Keratinocyte (primary cell): ENCODE data around the gene PUDP. TPM values are rescaled to one million over a fixed set of nuclear protein-coding genes. Genes with fewer than 3 reads are reported as not detected.

ENCODE experiments used
- DNase-seq: peaks from one replicate; pipeline ENCODE4 v3.0.0-alpha.2; 2011; ENCODE audit warnings: low read depth, missing footprints, low spot score
- FAIRE-seq: peaks from 2 replicates; lab custom pipeline; 2011; peaks lifted over from hg19 to GRCh38; lab: Jason Lieb, UNC
- H2AFZ ChIP-seq: 2 replicates; pipeline ENCODE4 v1.6.0; 2012; ENCODE audit warnings: low read length, control low read depth, inconsistent platforms; ENCODE audit not compliant: control insufficient read depth
- H3K27ac ChIP-seq: 2 replicates; pipeline ENCODE4 v1.5.1; 2011; ENCODE audit warnings: low read length; ENCODE audit not compliant: control insufficient read depth, insufficient read depth
- H3K27me3 ChIP-seq: 3 replicates; pipeline ENCODE4 v1.6.0; 2011; ENCODE audit warnings: low read length; ENCODE audit not compliant: control insufficient read depth, insufficient read depth; ENCODE audit errors: extremely low read depth
- H3K36me3 ChIP-seq, 2 experiments: 2 replicates in 1 of 2; 3 replicates in 1 of 2; pipeline ENCODE4 v1.5.1; 2011; ENCODE audit warnings: low read length in 2 of 2, mild to moderate bottlenecking in 1 of 2; ENCODE audit not compliant: control insufficient read depth in 2 of 2, insufficient read depth in 2 of 2; ENCODE audit errors: extremely low read depth in 1 of 2
- H3K4me1 ChIP-seq: 3 replicates; pipeline ENCODE4 v1.5.1; 2011; ENCODE audit warnings: low read length; ENCODE audit not compliant: control insufficient read depth, insufficient read depth; ENCODE audit errors: extremely low read depth
- H3K4me2 ChIP-seq: 3 replicates; pipeline ENCODE4 v1.6.0; 2011; ENCODE audit warnings: low read depth, low read length; ENCODE audit not compliant: control insufficient read depth, insufficient read depth; ENCODE audit errors: extremely low read depth
- H3K4me3 ChIP-seq, 3 experiments: fragments of 200-600 bp in 1 of 3; sonication (generic) in 1 of 3; 2 replicates in 2 of 3; 3 replicates in 1 of 3; pipeline ENCODE4 v1.5.1; 2011 to 2016; ENCODE audit warnings: low read length in 3 of 3, mild to moderate bottlenecking in 3 of 3, control low read depth in 2 of 3, inconsistent platforms in 1 of 3, low read depth in 1 of 3, mixed read lengths in 1 of 3, mixed run types in 1 of 3, moderate library complexity in 1 of 3; ENCODE audit not compliant: control insufficient read depth in 2 of 3, insufficient read depth in 2 of 3; ENCODE audit errors: extremely low read depth in 1 of 3
- H3K79me2 ChIP-seq: 2 replicates; pipeline ENCODE4 v1.6.0; 2012; ENCODE audit warnings: low read length; ENCODE audit not compliant: control insufficient read depth, insufficient read depth
- H3K9ac ChIP-seq: 3 replicates; pipeline ENCODE4 v1.6.0; 2011; ENCODE audit warnings: low read length; ENCODE audit not compliant: control insufficient read depth, insufficient read depth; ENCODE audit errors: extremely low read depth
- H3K9me1 ChIP-seq: 3 replicates; pipeline ENCODE4 v1.6.0; 2011; ENCODE audit warnings: low read length; ENCODE audit not compliant: control insufficient read depth, insufficient read depth; ENCODE audit errors: extremely low read depth
- H3K9me3 ChIP-seq: 2 replicates; pipeline ENCODE4 v1.5.1; 2012; ENCODE audit warnings: low read depth, low read length; ENCODE audit not compliant: control insufficient read depth
- H4K20me1 ChIP-seq: 3 replicates; pipeline ENCODE4 v1.6.0; 2011; ENCODE audit warnings: low read length; ENCODE audit not compliant: control insufficient read depth, insufficient read depth; ENCODE audit errors: extremely low read depth
- CTCF ChIP-seq, 3 experiments: IDR thresholded peaks in 1 of 3; conservative IDR thresholded peaks in 1 of 3; optimal IDR thresholded peaks in 1 of 3; 2 replicates in 2 of 3; 3 replicates in 1 of 3; pipeline versions ENCODE3 to v1.5.1; 2011; ENCODE audit warnings: low read length in 3 of 3, mild to moderate bottlenecking in 3 of 3, moderate library complexity in 2 of 3, control low read depth in 1 of 3, inconsistent platforms in 1 of 3; ENCODE audit not compliant: insufficient read depth in 2 of 3; ENCODE audit errors: extremely low read depth in 1 of 3
- EZH2 ChIP-seq: IDR thresholded peaks from one replicate; pipeline ENCODE4 v1.6.1; 2012; ENCODE audit warnings: inconsistent platforms, mild to moderate bottlenecking, low read length, moderate library complexity
- dilution Hi-C: fragments of 300-500 bp; cut with MboI; formaldehyde crosslinking; loops from one replicate; pipeline ENCODE4 v1.7.0; 2020; ENCODE audit warnings: low sequenced_read_pairs; ENCODE audit not compliant: extremely low pct_ligation_motif_present
- polyA plus RNA-seq, 5 experiments: library from polyadenylated mRNA; depleted of rRNA in 3 of 5; stranded (reverse) in 3 of 5; stranded (forward) in 1 of 5; unstranded in 1 of 5; fragments of >200 nt; gene quantifications; 1 replicate in 1 of 5; 2 replicates in 3 of 5; 3 replicates in 1 of 5; pipeline versions ENCODE4 v1.2.1 to v1.2.3, GENCODE V29; 2011 to 2012; ENCODE audit warnings: missing spikeins in 2 of 5, low read depth in 1 of 5, low replicate concordance in 1 of 5

The PUDP gene
- polyA plus RNA-seq, 1 donor (not counting 4 experiments of a cell fraction or from before 2014, with no cell fraction given): 48.0 TPM

DNA sequence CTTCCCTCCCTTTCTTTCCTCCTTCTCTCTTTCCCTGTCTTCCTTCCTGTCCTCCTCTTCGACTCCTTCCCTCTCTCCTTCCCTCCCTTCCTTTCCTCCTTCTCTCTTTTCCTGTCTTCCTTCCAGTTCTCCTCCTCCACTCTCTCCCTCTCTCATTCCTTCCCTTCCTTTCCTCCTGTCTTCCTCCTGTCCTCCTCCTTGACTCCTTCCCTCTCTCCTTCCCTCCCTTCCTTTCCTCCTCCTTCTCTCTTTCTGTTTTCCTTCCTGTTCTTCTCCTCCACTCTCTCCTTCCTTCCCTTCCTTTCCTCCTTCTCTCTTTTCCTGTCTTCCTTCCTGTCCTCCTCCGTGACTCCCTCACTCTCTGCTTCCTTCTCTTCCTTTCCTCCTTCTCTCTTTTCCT lies 5.3 kb upstream of the PUDP start:
- H4K20me1 ChIP-seq: no peaks in the 10 kb centered on the region
- H3K4me1 ChIP-seq: no peaks in the 10 kb centered on the region
- no peaks in the 10 kb centered on the region for H3K9me1 ChIP-seq
- H3K27me3 ChIP-seq: no peaks in the 10 kb centered on the region
- TF ChIP-seq CTCF (optimal IDR thresholded peaks at IDR 0.05 in 1 of 3, IDR thresholded peaks at IDR 0.05 in 1 of 3, conservative IDR thresholded peaks at IDR 0.05 in 1 of 3; ENCODE audit: extremely low read depth in 1 of 3, insufficient read depth in 2 of 3, low read length in 3 of 3): no peak
- TF ChIP-seq EZH2: no peak
- no peak for DNase-seq
- dilution Hi-C loops: no loop called here
- H3K9me3 ChIP-seq: no peaks in the 10 kb centered on the region
- H3K9ac ChIP-seq: no peak overlapping the region
- no peak overlapping the region for H2AFZ ChIP-seq
- no peak overlapping the region for H3K27ac ChIP-seq
- no peak overlapping the region for H3K4me3 ChIP-seq
- no peak overlapping the region for H3K4me2 ChIP-seq
- H3K79me2 ChIP-seq: peaks cover 2% of the 10 kb centered on the region
- no peaks in the 10 kb centered on the region for H3K36me3 ChIP-seq
- FAIRE-seq: no peak

DNA sequence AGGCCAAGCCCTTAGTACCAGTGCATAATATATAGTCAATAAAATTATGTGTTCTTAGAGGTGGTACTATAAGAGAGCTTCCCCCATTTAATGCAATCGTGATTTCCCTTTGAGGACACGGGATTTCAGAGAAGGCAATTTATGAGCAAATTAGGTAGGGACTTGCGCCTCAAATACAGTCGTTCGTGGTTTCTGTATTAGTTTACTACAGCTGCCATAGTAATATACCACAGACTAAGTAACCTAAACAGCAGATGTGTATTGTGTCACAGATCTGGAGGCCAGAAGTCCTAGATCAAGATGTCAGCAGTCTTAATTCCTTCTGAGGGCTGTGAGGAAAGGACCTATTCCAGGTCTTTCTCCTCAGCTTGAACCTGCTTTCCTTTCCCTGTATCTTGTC lies 1.5 kb upstream of the PUDP start:
- FAIRE-seq (no peak), DNase-seq (no peak)
- Histone ChIP-seq H3K79me2 (peaks cover 29% of the 10 kb centered on the region), H3K4me1 (peaks cover 3% of the 10 kb centered on the region), H3K4me3 (no peak overlapping the region), H2AFZ (no peak overlapping the region), H3K36me3 (no peaks in the 10 kb centered on the region), H3K27ac (no peak overlapping the region), H3K4me2 (no peak overlapping the region), H4K20me1 (no peaks in the 10 kb centered on the region), H3K27me3 (no peaks in the 10 kb centered on the region), H3K9ac (no peak overlapping the region), H3K9me1 (no peaks in the 10 kb centered on the region), H3K9me3 (no peaks in the 10 kb centered on the region)
- dilution Hi-C loops: no loop called here
- TF ChIP-seq EZH2 (no peak), CTCF (optimal IDR thresholded peaks at IDR 0.05 in 1 of 3, IDR thresholded peaks at IDR 0.05 in 1 of 3, conservative IDR thresholded peaks at IDR 0.05 in 1 of 3; ENCODE audit: extremely low read depth in 1 of 3, insufficient read depth in 2 of 3, low read length in 3 of 3) (no peak)
